Stimulated activated CD4-positive, alpha-beta T cell treated with anti-CD3 and anti-CD28 coated beads, Interleukin-2, amount 100 ng/mL, for 48 hours (primary cell): Measurements from ENCODE around the gene MOB3B.
"Not testable (repeated sequence)": the region's sequence is repeated elsewhere in the genome, so short reads cannot be mapped to it uniquely, and the experiment has no call there.

Source experiments
- DNase-seq, 2 donors: peaks; one replicate each; pipeline ENCODE4 v3.0.0-alpha.2; 2020

The MOB3B gene

GRCh38 chr9:27440888-27441740 lies 88.5 kb downstream of the MOB3B start:
- no peak for DNase-seq

- DNase-seq, result no peak
These were observed 91.1 kb downstream of the MOB3B start for GRCh38 chr9:27438522-27438921.

- DNase-seq, result no peak
These were observed 91.8 kb downstream of the MOB3B start for GRCh38 chr9:27437652-27438373.

GRCh38 chr9:27436234-27436633 lies 93.4 kb downstream of the MOB3B start:
- DNase-seq, result no peak

- no peak for DNase-seq
These were observed 95.8 kb downstream of the MOB3B start for GRCh38 chr9:27433631-27434325.

GRCh38 chr9:27432308-27432707 lies 97.3 kb downstream of the MOB3B start:
- no peak for DNase-seq

GRCh38 chr9:27431543-27432147 lies 98.0 kb downstream of the MOB3B start:
- DNase-seq, result no peak

- no peak for DNase-seq
These were observed 98.7 kb downstream of the MOB3B start for GRCh38 chr9:27430750-27431535.

- no peak for DNase-seq
These were observed 99.7 kb downstream of the MOB3B start for GRCh38 chr9:27429917-27430316.

GRCh38 chr9:27429436-27429835 lies 100.2 kb downstream of the MOB3B start:
- DNase-seq, result no peak

- no peak for DNase-seq
These were observed 101.1 kb downstream of the MOB3B start for GRCh38 chr9:27428551-27428950.

- DNase-seq, result no peak
These were observed 102.4 kb downstream of the MOB3B start for GRCh38 chr9:27427272-27427643.

GRCh38 chr9:27426511-27427271 lies 102.9 kb downstream of the MOB3B start:
- no peak for DNase-seq

GRCh38 chr9:27425827-27426510 lies 103.6 kb downstream of the MOB3B start:
- DNase-seq, result no peak

- no peak for DNase-seq
These were observed 105.5 kb downstream of the MOB3B start for GRCh38 chr9:27423915-27424710.

- no peak for DNase-seq
These were observed 107.3 kb downstream of the MOB3B start for GRCh38 chr9:27422279-27422834.

- no peak for DNase-seq
These were observed 108.0 kb downstream of the MOB3B start for GRCh38 chr9:27421577-27421976.

- not testable (repeated sequence) for DNase-seq
These were observed 110.1 kb downstream of the MOB3B start for GRCh38 chr9:27419558-27419957.

GRCh38 chr9:27414220-27414761 lies 115.3 kb downstream of the MOB3B start:
- no peak for DNase-seq
